OCI-M2 (cell line): Measurements from ENCODE around the gene CPAMD8.
"Not testable (repeated sequence)": the region's sequence is repeated elsewhere in the genome, so short reads cannot be mapped to it uniquely, and the experiment has no call there.

Experiments used
- DNase-seq: peaks from one replicate; lab custom pipeline; 2025; ENCODE audit not compliant: unreplicated experiment; lab: John Stamatoyannopoulos, UW

CPAMD8 gene

DNA sequence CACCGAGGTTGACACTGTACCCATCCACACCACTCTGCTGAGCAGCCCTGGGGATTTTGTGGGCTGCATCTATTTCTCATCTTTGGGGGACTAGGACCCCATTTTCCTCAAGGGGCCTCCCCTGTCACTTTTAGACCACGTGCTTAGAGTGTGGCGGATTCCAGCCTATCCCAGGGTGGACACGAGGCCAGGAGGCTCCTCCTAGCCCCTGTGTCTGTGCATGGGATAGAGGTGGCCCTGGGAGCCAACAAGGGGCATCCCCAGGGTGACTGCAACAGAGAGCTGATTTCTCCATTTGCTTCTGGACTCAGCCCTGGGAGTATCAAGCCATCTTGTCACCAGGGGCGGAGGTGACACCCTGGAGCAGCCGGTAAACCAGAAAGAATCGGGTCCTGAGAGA lies 24.2 kb downstream of the CPAMD8 start:
- DNase-seq, result no peak

DNA sequence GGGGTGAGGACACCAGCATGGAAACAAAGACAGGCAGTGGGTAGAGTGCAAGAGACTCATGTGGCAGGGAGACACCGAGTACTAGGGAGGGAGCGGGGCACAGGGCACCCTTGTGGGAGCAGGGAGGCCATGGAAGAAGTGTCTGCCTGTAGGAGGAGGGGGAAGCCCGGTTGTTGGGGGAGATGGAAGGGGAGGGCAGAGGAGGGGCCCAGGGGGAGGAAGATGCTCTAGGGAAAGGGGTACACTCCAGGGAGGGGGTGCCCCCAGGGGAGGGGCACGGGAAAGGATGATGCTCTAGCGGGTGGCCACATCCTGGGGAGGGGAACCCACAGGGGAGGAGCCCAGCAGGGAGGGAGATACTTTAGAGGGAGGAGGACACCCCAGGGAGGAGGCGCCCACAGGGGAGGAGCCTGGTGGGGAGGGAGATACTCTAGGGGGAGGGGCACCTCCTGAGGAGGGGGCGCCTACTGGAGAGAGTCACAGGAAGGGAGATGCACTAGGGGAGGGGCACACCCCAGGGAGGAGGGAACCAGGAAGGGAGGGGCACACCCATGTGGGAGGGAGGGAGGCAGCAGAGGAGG lies 24.9 kb downstream of the CPAMD8 start:
- no peak for DNase-seq

GRCh38 chr19:16998635-16999194 lies 27.9 kb downstream of the CPAMD8 start:
- no peak for DNase-seq

- DNase-seq, result not testable (repeated sequence)
These were observed 29.6 kb downstream of the CPAMD8 start for GRCh38 chr19:16996838-16997490.

- no peak for DNase-seq
These were observed 37.9 kb downstream of the CPAMD8 start for GRCh38 chr19:16988661-16989060.

GRCh38 chr19:16985403-16985802 lies 41.2 kb downstream of the CPAMD8 start:
- DNase-seq, result no peak

DNA sequence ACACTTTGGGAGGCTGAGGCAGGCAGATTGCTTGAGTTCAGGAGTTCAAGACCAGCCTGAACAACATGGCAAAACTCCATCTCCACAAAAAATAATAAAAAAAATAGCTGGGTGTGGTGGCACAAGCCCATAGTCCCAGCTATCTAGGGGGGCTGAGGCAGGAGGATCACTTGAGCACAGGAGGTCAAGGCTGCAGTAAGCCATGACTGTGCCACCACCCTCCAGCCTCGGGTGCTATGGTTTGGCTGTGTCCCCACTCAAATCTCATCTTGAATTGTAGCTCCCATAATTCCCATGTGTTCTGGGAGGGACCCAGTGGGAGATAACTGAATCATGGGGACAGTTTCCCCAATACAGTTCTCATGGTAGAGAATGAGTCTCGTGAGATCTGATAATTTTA lies 44.0 kb downstream of the CPAMD8 start:
- not testable (repeated sequence) for DNase-seq

- no peak for DNase-seq
These were observed 47.5 kb downstream of the CPAMD8 start for GRCh38 chr19:16978839-16979802.

- DNase-seq, result no peak
These were observed 48.5 kb downstream of the CPAMD8 start for GRCh38 chr19:16978156-16978555.

DNA sequence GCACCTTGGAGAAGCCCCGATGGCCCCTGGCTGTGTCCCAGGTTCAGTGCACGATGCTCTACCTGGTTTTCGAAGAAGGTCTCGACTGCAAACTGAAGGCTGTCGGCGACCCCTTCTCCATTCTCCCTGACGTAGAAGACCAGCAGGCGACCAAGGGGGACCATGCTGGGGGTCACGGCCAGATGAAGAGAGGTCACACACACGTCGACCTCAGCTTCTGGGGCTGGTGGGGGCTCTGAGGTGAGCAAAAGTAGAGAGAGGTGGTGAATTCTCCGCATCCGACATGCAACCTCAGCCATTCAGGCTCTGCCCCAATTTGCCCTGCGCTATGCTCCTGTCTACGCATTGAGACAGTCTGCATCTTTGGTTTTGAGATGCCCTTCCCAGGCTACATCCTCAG lies 49.3 kb downstream of the CPAMD8 start:
- DNase-seq, result no peak

- DNase-seq, result no peak
These were observed 50.2 kb downstream of the CPAMD8 start for GRCh38 chr19:16976446-16976845.

DNA sequence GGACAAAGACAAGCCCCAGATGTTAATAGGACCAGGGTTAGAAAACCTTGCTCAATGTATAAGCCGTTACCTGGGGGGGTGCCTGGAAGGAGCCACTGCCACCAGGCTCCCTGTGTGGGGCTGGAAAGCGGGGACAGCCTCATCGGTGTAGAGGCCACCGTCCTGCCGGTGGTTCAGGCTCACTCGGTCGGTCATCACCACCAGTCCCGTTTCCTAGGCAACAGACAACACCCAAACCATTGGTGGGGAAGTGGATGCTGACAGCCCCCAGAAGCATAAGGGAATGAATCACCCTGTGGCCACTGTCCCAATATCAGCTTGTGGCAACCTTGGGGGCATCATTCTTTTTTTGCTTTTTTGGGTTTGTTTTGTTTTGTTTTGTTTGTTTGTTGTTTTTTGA lies 55.8 kb downstream of the CPAMD8 start:
- DNase-seq, result no peak

DNA sequence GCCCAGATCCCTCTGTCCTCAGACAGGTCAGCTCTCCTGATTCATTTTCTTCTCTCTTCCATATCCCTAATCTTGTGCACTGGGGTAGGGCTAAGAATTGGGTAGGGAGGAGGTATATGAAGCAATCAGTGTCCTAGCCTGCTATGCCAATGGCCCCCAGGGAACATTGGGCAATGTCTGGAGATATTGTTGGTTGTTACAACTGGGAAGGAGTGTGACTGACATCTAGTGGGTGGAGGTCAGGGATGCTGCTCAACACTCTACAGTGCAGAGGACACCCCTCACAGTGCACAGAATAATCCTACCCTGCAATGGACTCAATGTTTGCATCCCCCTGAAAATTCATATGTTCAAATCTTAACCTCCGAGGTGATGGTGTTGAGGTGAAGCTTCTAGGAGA lies 57.5 kb downstream of the CPAMD8 start:
- peak; percentile 21 for DNase-seq

DNA sequence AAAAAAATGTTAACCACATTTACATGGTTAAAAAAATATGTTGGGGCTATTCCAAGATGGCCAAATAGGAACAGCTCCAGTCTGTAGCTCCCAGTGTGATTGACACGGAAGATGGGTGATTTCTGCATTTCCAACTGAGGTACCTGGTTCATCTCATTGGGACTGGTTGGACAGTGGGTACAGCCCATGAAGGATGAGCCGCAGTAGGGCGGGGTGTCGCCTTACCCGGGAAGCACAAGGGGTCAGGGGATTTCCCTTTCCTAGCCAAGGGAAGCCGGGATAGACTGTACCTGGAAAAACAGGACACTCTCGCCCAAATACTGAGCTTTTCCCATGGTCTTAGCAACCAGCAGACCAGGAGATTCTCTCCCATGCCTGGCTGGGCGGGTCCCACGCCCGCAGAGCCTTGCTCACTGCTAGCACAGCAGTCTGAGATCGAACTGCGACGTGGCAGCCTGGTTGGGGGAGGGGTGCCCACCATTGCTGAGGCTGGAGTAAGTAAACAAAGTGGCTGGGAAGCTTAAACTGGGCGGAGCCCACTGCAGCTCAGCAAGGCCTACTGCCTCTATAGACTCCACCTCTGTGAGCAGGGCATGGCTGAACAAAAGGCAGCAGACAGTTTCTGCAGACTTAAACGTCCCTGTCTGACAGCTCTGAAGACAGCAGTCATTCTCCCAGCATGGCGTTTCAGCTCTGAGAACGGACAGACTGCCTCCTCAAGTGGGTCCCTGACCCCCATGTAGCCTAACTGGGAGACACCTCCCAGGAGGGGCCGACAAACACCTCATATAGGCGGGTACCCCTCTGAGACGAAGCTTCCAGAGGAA lies 65.4 kb downstream of the CPAMD8 start:
- DNase-seq, result not testable (repeated sequence)

GRCh38 chr19:16958277-16958676 lies 68.3 kb downstream of the CPAMD8 start:
- not testable (repeated sequence) for DNase-seq

DNA sequence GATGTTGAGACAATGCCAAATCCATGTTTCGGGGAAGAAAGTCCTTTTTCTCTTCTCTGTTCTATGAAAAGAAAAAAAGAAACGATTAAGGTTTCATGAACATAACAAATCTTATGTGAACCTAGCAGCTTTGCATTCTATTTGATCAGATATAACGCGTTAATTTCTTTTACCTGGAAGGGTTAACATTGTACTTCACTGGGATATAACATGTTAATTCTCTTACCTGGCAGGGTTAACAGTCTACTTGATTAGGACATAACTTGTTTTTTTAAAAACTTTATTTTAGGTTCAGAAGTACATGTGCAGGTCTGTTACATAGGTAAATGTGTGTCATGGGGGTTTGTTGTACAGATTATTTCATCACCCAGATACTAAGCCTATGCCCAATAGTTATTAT lies 68.8 kb downstream of the CPAMD8 start:
- DNase-seq, result no peak

DNA sequence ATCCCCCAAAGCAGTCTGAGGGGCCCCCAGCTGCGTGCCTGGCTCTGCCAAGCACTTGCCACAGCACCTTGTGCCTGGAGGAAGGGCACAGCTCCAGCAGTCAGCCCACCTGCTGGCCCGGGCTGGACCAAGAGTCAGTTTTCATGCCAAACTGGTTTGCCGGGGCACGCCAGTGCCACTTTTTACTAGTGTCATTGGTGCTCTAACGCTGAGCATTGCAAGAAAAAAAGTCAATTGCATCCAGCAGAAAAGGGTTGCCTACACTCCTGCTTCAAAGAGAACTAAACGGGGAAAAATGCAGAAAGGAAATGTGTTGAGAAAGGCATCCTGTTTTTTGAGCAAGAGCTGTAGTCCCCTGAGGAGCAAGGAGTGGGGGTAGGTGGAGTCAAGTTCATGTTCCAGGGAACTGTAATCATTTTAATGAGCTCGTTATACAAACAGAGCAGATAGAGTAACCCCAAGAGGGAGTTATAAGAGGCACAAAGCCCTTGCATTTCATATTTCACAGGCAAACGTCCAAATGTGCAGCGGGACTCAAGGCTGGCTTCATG lies 69.4 kb downstream of the CPAMD8 start:
- no peak for DNase-seq

GRCh38 chr19:16955161-16955560 lies 71.4 kb downstream of the CPAMD8 start:
- no peak for DNase-seq

DNA sequence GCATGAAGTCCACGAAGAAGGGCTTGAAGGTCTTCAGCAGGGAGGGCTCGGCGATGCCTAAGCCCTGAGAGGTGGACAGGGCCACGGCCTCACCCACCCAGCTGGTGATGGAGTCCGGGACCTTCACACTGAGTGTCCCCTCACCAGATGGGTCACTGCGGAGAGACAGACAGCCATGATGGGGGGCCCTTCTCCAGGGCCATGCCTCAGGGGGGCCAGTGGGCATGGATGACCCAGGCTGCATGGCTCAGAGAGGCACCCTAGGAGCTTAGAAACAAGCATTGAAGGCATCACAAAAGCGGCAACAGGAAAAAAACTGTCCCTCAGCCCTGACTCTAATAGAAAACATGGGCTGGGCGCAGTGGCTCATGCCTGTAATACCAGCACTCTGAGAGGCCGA lies 74.6 kb downstream of the CPAMD8 start:
- no peak for DNase-seq

GRCh38 chr19:16951529-16951928 lies 75.1 kb downstream of the CPAMD8 start:
- DNase-seq, result no peak
